MCF 10A (cell line): ENCODE results near the gene PLK2. TPM values are rescaled to one million over a fixed set of nuclear protein-coding genes. Genes with fewer than 3 reads are reported as not detected.

Source experiments
- BruUV-seq: library from RNA; stranded (reverse); fragments of 400-500 nt; replicated peaks from 2 replicates; lab custom pipeline; 2021; lab: Mats Ljungman, UMichigan
- CTCF ChIA-PET: fragments of 300-600 bp; sonication (Branson Sonifier 250); formaldehyde crosslinking; extraction: SDS; loops from one replicate; lab custom pipeline; 2021; ENCODE audit warnings: antibody characterized with exemption, inconsistent platforms; lab: Yijun Ruan, JAX
- POLR2A ChIA-PET: fragments of 300-600, 350-650 bp; sonication (Branson Sonifier 250); formaldehyde crosslinking; extraction: SDS; loops from one replicate; lab custom pipeline; 2020; ENCODE audit warnings: antibody characterized with exemption, inconsistent platforms; lab: Yijun Ruan, JAX
- DNase-seq: peaks from one replicate; pipeline ENCODE4 v3.0.0-alpha.2; 2018; ENCODE audit not compliant: unreplicated experiment
- H3K27ac Mint-ChIP-seq: one replicate; pipeline ENCODE4 v1.8.0; 2022; ENCODE audit warnings: mild to moderate bottlenecking, low read depth, mixed read lengths; ENCODE audit not compliant: unreplicated experiment
- H3K27me3 Mint-ChIP-seq: one replicate; pipeline ENCODE4 v1.8.0; 2022; ENCODE audit warnings: mixed read lengths; ENCODE audit not compliant: insufficient read depth, unreplicated experiment
- H3K36me3 Mint-ChIP-seq: one replicate; pipeline ENCODE4 v1.8.0; 2022; ENCODE audit warnings: mild to moderate bottlenecking, moderate library complexity, mixed read lengths; ENCODE audit not compliant: insufficient read depth, unreplicated experiment
- H3K4me1 Mint-ChIP-seq: one replicate; pipeline ENCODE4 v1.8.0; 2022; ENCODE audit warnings: mixed read lengths; ENCODE audit not compliant: insufficient read depth, unreplicated experiment
- H3K4me3 Mint-ChIP-seq: one replicate; pipeline ENCODE4 v1.8.0; 2022; ENCODE audit warnings: mild to moderate bottlenecking, moderate library complexity, mixed read lengths; ENCODE audit not compliant: unreplicated experiment
- H3K9me3 Mint-ChIP-seq: one replicate; pipeline ENCODE4 v1.8.0; 2022; ENCODE audit warnings: mixed read lengths; ENCODE audit not compliant: unreplicated experiment
- intact Hi-C: fragments of 100-400 bp; cut with micrococcal nuclease; formaldehyde crosslinking; loops from 2 replicates; pipeline ENCODE4 v1.14.1; 2022
- total RNA-seq: library from RNA; stranded (reverse); gene quantifications from 2 replicates; pipeline ENCODE4 v1.2.3, GENCODE V29; 2022
- TF ChIP-seq, protein P1 (sequence below): fragments of 200-600 bp; IDR thresholded peaks from one replicate; pipeline ENCODE4 v1.8.0; 2022; ENCODE audit warnings: antibody characterized with exemption, mild to moderate bottlenecking; ENCODE audit not compliant: unreplicated experiment

Gene PLK2
- total RNA-seq, 1 experiment from 2014 or later, result 55.1 TPM

DNA sequence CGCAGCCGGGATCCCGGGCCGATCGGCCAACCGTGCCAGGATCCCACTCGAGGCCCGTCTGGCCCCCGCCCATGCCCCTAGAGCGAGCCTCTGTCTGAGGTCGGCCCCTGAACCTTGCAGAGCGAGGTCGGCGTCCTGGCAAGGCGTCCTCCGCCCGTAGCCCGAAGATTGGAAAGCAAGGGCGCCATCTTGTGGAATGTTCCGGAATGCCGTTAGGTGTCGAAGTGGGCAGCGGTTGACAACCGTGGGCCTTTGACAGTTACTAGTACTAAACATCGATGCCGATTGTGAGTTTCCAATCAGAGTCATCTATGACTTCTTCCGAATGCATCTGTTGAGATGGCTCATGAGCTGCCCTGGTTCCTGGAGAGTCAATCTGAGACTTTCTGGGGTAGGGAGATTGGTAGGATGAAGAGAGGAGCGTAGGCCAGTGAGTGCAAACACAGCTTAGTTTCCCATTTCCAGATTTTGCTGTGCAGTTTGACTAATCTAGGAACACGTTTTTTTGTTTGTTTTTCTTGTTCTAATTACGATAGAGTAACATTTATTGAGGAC is 923 bp upstream of the PLK2 start:
- TF ChIP-seq, protein P1, sequence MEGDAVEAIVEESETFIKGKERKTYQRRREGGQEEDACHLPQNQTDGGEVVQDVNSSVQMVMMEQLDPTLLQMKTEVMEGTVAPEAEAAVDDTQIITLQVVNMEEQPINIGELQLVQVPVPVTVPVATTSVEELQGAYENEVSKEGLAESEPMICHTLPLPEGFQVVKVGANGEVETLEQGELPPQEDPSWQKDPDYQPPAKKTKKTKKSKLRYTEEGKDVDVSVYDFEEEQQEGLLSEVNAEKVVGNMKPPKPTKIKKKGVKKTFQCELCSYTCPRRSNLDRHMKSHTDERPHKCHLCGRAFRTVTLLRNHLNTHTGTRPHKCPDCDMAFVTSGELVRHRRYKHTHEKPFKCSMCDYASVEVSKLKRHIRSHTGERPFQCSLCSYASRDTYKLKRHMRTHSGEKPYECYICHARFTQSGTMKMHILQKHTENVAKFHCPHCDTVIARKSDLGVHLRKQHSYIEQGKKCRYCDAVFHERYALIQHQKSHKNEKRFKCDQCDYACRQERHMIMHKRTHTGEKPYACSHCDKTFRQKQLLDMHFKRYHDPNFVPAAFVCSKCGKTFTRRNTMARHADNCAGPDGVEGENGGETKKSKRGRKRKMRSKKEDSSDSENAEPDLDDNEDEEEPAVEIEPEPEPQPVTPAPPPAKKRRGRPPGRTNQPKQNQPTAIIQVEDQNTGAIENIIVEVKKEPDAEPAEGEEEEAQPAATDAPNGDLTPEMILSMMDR, result peak; percentile 72
- Mint-ChIP-seq H3K36me3 (peaks cover 48% of the 10 kb centered on the region), H3K4me1 (peaks cover 29% of the 10 kb centered on the region), H3K27me3 (no peaks in the 10 kb centered on the region), H3K9me3 (no peaks in the 10 kb centered on the region), H3K4me3 (peak overlapping the region; percentile 92), H3K27ac (peak overlapping the region; percentile 96)
- POLR2A ChIA-PET, result interaction anchor here (0.6 to 5.5 kb wide), 50 partner anchors 9 to 1552 kb away, joined by 3 to 129 read pairs (median 5); partner anchors contain the start of gene SETD9
- intact Hi-C loops, result loop anchor here (1.0 to 5.0 kb wide), 5 partner anchors 273 to 1559 kb away; no protein-coding TSS in a partner anchor
- no TSS peak for BruUV-seq
- DNase-seq, result peak; percentile 94
- CTCF ChIA-PET, result interaction anchor here (0.6 to 6.7 kb wide), 85 partner anchors 10 to 1635 kb away, joined by 3 to 215 read pairs (median 4); no protein-coding TSS in a partner anchor

DNA sequence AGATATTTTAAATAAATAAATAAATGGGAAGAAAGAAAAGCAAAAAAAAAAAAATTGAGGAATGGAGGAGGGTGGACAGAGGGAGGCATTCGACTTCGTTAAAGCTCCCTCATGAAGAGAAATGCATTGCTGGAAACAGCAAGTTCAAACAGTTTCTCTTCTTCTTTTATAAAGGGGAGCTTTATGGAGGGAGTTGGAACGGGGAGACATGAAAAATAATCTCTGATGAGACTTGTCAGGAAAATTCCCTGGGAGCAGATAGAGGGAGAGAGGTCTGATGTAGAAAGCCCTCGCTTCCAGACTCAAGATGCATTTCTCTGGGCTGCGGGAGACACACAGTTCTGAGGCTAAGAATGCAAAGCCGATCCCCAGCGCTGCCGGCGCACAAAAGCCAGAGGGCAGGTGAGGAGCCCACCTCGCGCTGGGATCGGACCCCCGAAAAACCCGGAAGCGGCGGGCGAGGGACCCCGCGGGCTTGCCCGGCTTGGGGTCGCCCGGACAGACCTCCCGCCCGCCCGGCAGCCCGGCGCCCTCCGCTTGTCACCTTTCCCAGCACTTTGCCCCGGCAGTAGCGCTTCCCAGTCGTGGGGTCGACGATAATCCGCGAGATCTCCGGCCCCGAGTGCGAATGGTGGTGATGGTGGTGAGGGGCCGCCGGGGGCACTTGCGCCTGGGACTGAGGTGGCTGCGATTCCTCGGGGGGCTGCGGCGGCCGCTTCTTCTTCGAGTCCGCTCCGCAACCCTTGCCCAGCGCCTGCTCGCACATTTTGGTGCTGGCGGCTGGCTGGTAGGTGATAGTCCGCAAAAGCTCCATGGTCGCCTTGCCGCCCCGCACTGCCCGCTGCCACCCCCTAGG is 512 bp downstream of the PLK2 start:
- peaks cover 62% of the 10 kb centered on the region for H3K36me3 Mint-ChIP-seq
- CTCF ChIA-PET, result interaction anchor here (0.6 to 6.7 kb wide), 45 partner anchors 9 to 1165 kb away, joined by 3 to 215 read pairs (median 4); no protein-coding TSS in a partner anchor

DNA sequence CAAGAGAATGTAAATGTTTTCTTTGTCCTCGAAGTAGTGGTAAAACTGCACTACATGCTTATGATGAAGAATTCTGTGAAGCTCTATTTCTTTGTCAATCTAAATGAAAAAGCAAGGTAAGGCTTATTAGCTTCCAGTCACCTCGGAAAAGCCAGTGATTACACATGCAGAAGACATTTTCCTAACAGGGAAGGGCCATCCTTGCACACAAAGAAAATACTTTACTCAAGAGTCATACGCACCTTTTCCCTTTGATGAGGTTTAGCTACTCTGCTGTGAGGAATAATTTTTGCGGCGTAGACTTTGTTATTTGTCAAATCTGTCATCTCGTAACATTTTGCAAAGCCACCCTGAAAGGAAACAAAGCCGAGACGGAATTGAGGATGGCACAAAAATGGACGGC is 1.1 kb downstream of the PLK2 start:
- peak; percentile 66 for DNase-seq
- peak overlapping the region; percentile 92 for H3K4me3 Mint-ChIP-seq
- TSS peak; percentile 32 for BruUV-seq
- POLR2A ChIA-PET, result interaction anchor here (0.5 to 5.5 kb wide), 65 partner anchors 8 to 1549 kb away, joined by 3 to 129 read pairs (median 4); no protein-coding TSS in a partner anchor
- peak overlapping the region; percentile 96 for H3K27ac Mint-ChIP-seq
- intact Hi-C loops, result loop anchor here (5.0 to 10.0 kb wide), 3 partner anchors 144 to 364 kb away; no protein-coding TSS in a partner anchor
- no peaks in the 10 kb centered on the region for H3K27me3 Mint-ChIP-seq
- CTCF ChIA-PET, result interaction anchor here (0.6 to 6.7 kb wide), 22 partner anchors 111 to 1160 kb away, joined by 3 to 215 read pairs (median 4); no protein-coding TSS in a partner anchor
- H3K4me1 Mint-ChIP-seq, result peaks cover 36% of the 10 kb centered on the region
- no peaks in the 10 kb centered on the region for H3K9me3 Mint-ChIP-seq
- TF ChIP-seq, protein P1, result no peak
- H3K36me3 Mint-ChIP-seq, result peaks cover 69% of the 10 kb centered on the region

More for the DNA sequence above, 512 bp downstream of the PLK2 start:
- POLR2A ChIA-PET, result interaction anchor here (0.5 to 5.5 kb wide), 83 partner anchors 8 to 1549 kb away, joined by 3 to 129 read pairs (median 4); no protein-coding TSS in a partner anchor
- H3K9me3 Mint-ChIP-seq, result no peaks in the 10 kb centered on the region
- peaks cover 36% of the 10 kb centered on the region for H3K4me1 Mint-ChIP-seq
- peak overlapping the region; percentile 96 for H3K27ac Mint-ChIP-seq
- peak overlapping the region; percentile 92 for H3K4me3 Mint-ChIP-seq
- TF ChIP-seq, protein P1, result no peak
- DNase-seq, result peak; percentile 63
- no peaks in the 10 kb centered on the region for H3K27me3 Mint-ChIP-seq
- intact Hi-C loops, result loop anchor here (1.0 to 10.0 kb wide), 8 partner anchors 145 to 1557 kb away; no protein-coding TSS in a partner anchor
- BruUV-seq, result no TSS peak
